DOHH2 (cell line): Measurements from ENCODE around the gene B9D2.
A peak's percentile ranks its signal among the peaks of the same experiment; 100 is the strongest.

Source experiments
- H3F3A ChIP-seq: fragments of 200-600 bp; sonication (generic), shearing (Covaris generic); 2 replicates; pipeline ENCODE4 v1.6.0; 2016; ENCODE audit warnings: antibody characterized with exemption, mild to moderate bottlenecking; ENCODE audit not compliant: control insufficient read depth, insufficient read depth
- H3K27ac ChIP-seq: fragments of 200-600 bp; sonication (generic); 2 replicates; pipeline ENCODE4 v1.5.1; 2014; ENCODE audit warnings: low read depth, mild to moderate bottlenecking, low read length, moderate library complexity
- H3K27me3 ChIP-seq: fragments of 200-600 bp; sonication (generic); 2 replicates; pipeline ENCODE4 v1.6.1; 2014; ENCODE audit warnings: mild to moderate bottlenecking, low read length, mixed read lengths; ENCODE audit not compliant: control insufficient read depth
- H3K36me3 ChIP-seq: fragments of 200-600 bp; sonication (generic); 2 replicates; pipeline ENCODE4 v1.6.1; 2014; ENCODE audit warnings: mild to moderate bottlenecking, low read length, moderate library complexity, mixed read lengths; ENCODE audit not compliant: control insufficient read depth
- H3K4me1 ChIP-seq: fragments of 200-600 bp; sonication (generic); 2 replicates; pipeline ENCODE4 v1.6.1; 2014; ENCODE audit warnings: mild to moderate bottlenecking, low read length, mixed read lengths; ENCODE audit not compliant: control insufficient read depth
- H3K4me2 ChIP-seq: fragments of 200-600 bp; sonication (generic); 2 replicates; pipeline ENCODE4 v1.6.0; 2014; ENCODE audit warnings: mild to moderate bottlenecking, low read length, moderate library complexity
- H3K4me3 ChIP-seq: fragments of 200-600 bp; sonication (generic); 2 replicates; pipeline ENCODE4 v1.5.1; 2014; ENCODE audit warnings: mild to moderate bottlenecking, low read length, mixed read lengths
- H3K79me2 ChIP-seq: fragments of 200-600 bp; sonication (generic); 2 replicates; pipeline ENCODE4 v1.6.1; 2014; ENCODE audit warnings: mild to moderate bottlenecking, low read length, mixed read lengths; ENCODE audit not compliant: control insufficient read depth
- H3K9me2 ChIP-seq: fragments of 200-600 bp; sonication (generic); replicated peaks from 2 replicates; pipeline ENCODE4 v1.6.1; 2014; ENCODE audit warnings: mild to moderate bottlenecking, low read length, mixed read lengths; ENCODE audit not compliant: control insufficient read depth
- H3K9me3 ChIP-seq: fragments of 200-600 bp; sonication (generic); 2 replicates; pipeline ENCODE4 v1.6.1; 2014; ENCODE audit warnings: antibody characterized with exemption, low read length, mixed read lengths; ENCODE audit not compliant: control insufficient read depth, insufficient read depth
- H4K20me1 ChIP-seq: fragments of 200-600 bp; sonication (generic); 2 replicates; pipeline ENCODE4 v1.6.0; 2014; ENCODE audit warnings: low read depth, mild to moderate bottlenecking, antibody characterized with exemption, low read length, moderate library complexity; ENCODE audit not compliant: control insufficient read depth, insufficient read depth
- CTCF ChIP-seq: fragments of 200-600 bp; sonication (generic); IDR thresholded peaks from one replicate; pipeline ENCODE4 v1.5.1; 2014; ENCODE audit warnings: antibody characterized with exemption, mild to moderate bottlenecking, low read depth, low read length; ENCODE audit not compliant: poor library complexity, severe bottlenecking
- EZH2phosphoT487 ChIP-seq: fragments of 200-600 bp; sonication (generic); IDR thresholded peaks from 2 replicates; pipeline ENCODE4 v1.6.1; 2017; ENCODE audit warnings: borderline replicate concordance, mild to moderate bottlenecking, antibody characterized with exemption, low read length, moderate library complexity, mixed read lengths

The B9D2 gene

GRCh38 chr19:41324231-41324702, 39.7 kb downstream of the B9D2 start:
- peaks cover 65% of the 10 kb centered on the region for H3K36me3 ChIP-seq
- H3K27ac ChIP-seq = peak overlapping the region; percentile 96; the same call in 1 of the 2 replicates

GRCh38 chr19:41323430-41324125, 40.4 kb downstream of the B9D2 start:
- Histone ChIP-seq H3K4me3 (no peak overlapping the region), H3K27ac (0 out of 2 replicates have a peak overlapping the region, but pooled peaks have one; percentile 4)
- no peak for TF ChIP-seq EZH2phosphoT487
- TF ChIP-seq CTCF = no peak

More at GRCh38 chr19:41324231-41324702, 39.7 kb downstream of the B9D2 start:
- Histone ChIP-seq H3K4me1 (peaks cover 52% of the 10 kb centered on the region), H3K9me3 (no peaks in the 10 kb centered on the region), H3K9me2 (no peaks in the 10 kb centered on the region), H3K79me2 (peaks cover 20% of the 10 kb centered on the region), H3K27me3 (no peaks in the 10 kb centered on the region), H3F3A (peaks cover 42% of the 10 kb centered on the region), H4K20me1 (0 out of 2 replicates have a peak, but pooled peaks cover 4% of the 10 kb centered on the region), H3K4me3 (no peak overlapping the region), H3K4me2 (no peak overlapping the region)
- no peak for TF ChIP-seq CTCF
- TF ChIP-seq EZH2phosphoT487 = no peak

GRCh38 chr19:41323023-41323422, 40.9 kb downstream of the B9D2 start:
- Histone ChIP-seq H3K4me3 (no peak overlapping the region), H3K79me2 (peaks cover 18% of the 10 kb centered on the region), H3K27me3 (no peaks in the 10 kb centered on the region), H3F3A (peaks cover 30% of the 10 kb centered on the region), H3K36me3 (peaks cover 68% of the 10 kb centered on the region), H3K4me1 (peaks cover 39% of the 10 kb centered on the region), H3K27ac (0 out of 2 replicates have a peak overlapping the region, but pooled peaks have one; percentile 4), H3K9me3 (no peaks in the 10 kb centered on the region), H3K4me2 (no peak overlapping the region), H4K20me1 (0 out of 2 replicates have a peak, but pooled peaks cover under 1% of the 10 kb centered on the region), H3K9me2 (no peaks in the 10 kb centered on the region)
- TF ChIP-seq CTCF = no peak
- no peak for TF ChIP-seq EZH2phosphoT487

More at GRCh38 chr19:41323430-41324125, 40.4 kb downstream of the B9D2 start:
- Histone ChIP-seq H4K20me1 (0 out of 2 replicates have a peak, but pooled peaks cover 4% of the 10 kb centered on the region), H3K4me2 (no peak overlapping the region), H3K27me3 (no peaks in the 10 kb centered on the region), H3K79me2 (peaks cover 20% of the 10 kb centered on the region), H3K4me1 (peaks cover 45% of the 10 kb centered on the region), H3K9me2 (no peaks in the 10 kb centered on the region), H3F3A (peaks cover 36% of the 10 kb centered on the region), H3K9me3 (no peaks in the 10 kb centered on the region), H3K36me3 (peaks cover 69% of the 10 kb centered on the region)
